Measurements from ENCODE around the gene DMRT2. TPM values are rescaled to one million over a fixed set of nuclear protein-coding genes. Genes with fewer than 3 reads are reported as not detected.

DMRT2 gene
- total RNA-seq, 3 donors from 2014 or later: 1.3 to 16.0 (median 5.2) TPM

- H3K4me1 ChIP-seq: no peaks in the 10 kb centered on the region
- intact Hi-C loops (cut with DNase I; ENCODE audit: low total_unique reads): no loop called here
- TF ChIP-seq CTCF (IDR thresholded peaks at IDR 0.05) (no peak), POLR2AphosphoS5 (IDR thresholded peaks at IDR 0.05) (no peak), POLR2A (IDR thresholded peaks at IDR 0.05) (no peak)
- no peak overlapping the region for H3K27ac ChIP-seq
- H3K4me3 ChIP-seq: no peak overlapping the region
- no peak for DNase-seq (ENCODE audit: low spot score in 2 of 2)
- H3K9me3 ChIP-seq: peaks cover 0 to 8% of the 10 kb centered on the region in 2 donors
- peaks cover 0 to 7% of the 10 kb centered on the region in 2 donors for H3K27me3 ChIP-seq
- H3K36me3 ChIP-seq: no peaks in the 10 kb centered on the region
Measured at GRCh38 chr9:1018121-1018520, 32.0 kb upstream of the DMRT2 start.

DNA sequence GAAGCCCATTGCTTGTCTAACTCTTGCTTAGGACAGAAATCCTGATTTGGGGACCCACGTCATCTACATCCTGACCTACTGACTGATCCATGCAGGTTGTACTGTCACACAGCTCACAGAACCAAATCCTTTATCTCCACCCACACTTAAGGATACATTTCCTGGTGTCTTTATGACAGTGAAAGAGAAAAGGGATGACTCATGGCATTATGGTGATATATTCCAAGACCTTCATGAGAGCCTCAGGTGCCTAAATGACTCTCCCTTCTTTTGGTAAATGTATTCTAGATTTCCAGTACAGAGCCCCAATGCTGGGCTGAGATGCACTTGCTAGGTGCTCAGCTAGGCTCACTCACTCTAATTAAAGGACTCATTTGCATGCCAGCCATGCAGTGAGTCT lies 26.0 kb upstream of the DMRT2 start:
- Histone ChIP-seq H3K27me3 (peaks cover 0 to 7% of the 10 kb centered on the region in 2 donors), H3K4me3 (no peak overlapping the region), H3K9me3 (peaks cover 0 to 12% of the 10 kb centered on the region in 2 donors), H3K4me1 (no peaks in the 10 kb centered on the region), H3K36me3 (no peaks in the 10 kb centered on the region), H3K27ac (no peak overlapping the region)
- no peak for TF ChIP-seq CTCF (IDR thresholded peaks at IDR 0.05)
- TF ChIP-seq POLR2AphosphoS5 (IDR thresholded peaks at IDR 0.05): no peak
- no peak for TF ChIP-seq POLR2A (IDR thresholded peaks at IDR 0.05)
- no peak for DNase-seq (ENCODE audit: low spot score in 2 of 2)
- intact Hi-C loops (cut with DNase I; ENCODE audit: low total_unique reads): no loop called here

DNA sequence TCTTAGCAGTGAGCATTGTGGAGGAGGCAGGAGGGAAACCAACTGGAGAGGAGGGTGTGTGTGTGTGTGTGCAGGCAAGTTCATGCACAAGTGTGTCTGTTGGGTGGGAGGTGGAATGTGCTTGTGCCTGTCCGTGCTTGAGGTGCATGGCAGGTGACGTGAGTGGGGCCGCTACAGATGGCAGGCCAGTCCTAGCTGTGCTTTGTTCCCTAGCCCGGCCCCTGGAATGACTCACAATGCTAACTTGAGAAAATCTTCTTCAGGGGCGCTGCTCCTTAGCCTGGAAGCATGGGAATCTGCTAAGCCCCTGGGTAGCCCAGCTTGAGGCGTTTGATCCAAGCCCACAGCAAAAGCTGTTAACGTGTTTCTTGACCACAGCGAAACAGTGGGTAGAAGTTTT lies 25.0 kb upstream of the DMRT2 start:
- DNase-seq (ENCODE audit: low spot score in 2 of 2): no peak
- peaks cover 0 to 7% of the 10 kb centered on the region in 2 donors for H3K27me3 ChIP-seq
- H3K36me3 ChIP-seq: no peaks in the 10 kb centered on the region
- H3K4me3 ChIP-seq: no peak overlapping the region
- intact Hi-C loops (cut with DNase I; ENCODE audit: low total_unique reads): no loop called here
- no peaks in the 10 kb centered on the region for H3K4me1 ChIP-seq
- no peak for TF ChIP-seq POLR2A (IDR thresholded peaks at IDR 0.05)
- H3K27ac ChIP-seq: no peak overlapping the region
- H3K9me3 ChIP-seq: peaks cover 0 to 12% of the 10 kb centered on the region in 2 donors

DNA sequence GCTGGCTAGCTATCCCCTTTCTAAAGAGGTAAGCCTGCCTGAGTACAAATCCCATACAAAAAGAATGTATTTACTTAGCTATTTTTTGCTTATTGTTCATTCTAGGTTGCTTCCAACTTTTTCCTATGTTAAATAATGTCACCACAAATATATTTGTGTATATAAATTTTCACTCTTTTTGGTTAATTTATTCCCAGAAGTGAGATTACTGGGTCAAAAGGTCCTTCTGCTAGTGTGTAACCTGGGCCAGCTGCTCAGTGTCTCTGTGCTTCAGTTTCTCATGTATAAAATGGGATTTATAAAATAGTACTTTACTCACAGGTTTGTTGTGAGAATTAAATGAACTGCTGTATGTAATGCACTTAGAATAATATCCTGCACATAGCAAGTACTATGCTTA lies 23.9 kb upstream of the DMRT2 start:
- peaks cover 0 to 1% of the 10 kb centered on the region in 2 donors for H3K27me3 ChIP-seq
- no peaks in the 10 kb centered on the region for H3K4me1 ChIP-seq
- H3K36me3 ChIP-seq: no peaks in the 10 kb centered on the region
- TF ChIP-seq POLR2A (IDR thresholded peaks at IDR 0.05) (no peak), CTCF (IDR thresholded peaks at IDR 0.05) (no peak), POLR2AphosphoS5 (IDR thresholded peaks at IDR 0.05) (no peak)
- no peak overlapping the region for H3K27ac ChIP-seq
- peaks cover 0 to 12% of the 10 kb centered on the region in 2 donors for H3K9me3 ChIP-seq
- H3K4me3 ChIP-seq: no peak overlapping the region
- DNase-seq (ENCODE audit: low spot score in 2 of 2): no peak
- intact Hi-C loops (cut with DNase I; ENCODE audit: low total_unique reads): no loop called here

DNA sequence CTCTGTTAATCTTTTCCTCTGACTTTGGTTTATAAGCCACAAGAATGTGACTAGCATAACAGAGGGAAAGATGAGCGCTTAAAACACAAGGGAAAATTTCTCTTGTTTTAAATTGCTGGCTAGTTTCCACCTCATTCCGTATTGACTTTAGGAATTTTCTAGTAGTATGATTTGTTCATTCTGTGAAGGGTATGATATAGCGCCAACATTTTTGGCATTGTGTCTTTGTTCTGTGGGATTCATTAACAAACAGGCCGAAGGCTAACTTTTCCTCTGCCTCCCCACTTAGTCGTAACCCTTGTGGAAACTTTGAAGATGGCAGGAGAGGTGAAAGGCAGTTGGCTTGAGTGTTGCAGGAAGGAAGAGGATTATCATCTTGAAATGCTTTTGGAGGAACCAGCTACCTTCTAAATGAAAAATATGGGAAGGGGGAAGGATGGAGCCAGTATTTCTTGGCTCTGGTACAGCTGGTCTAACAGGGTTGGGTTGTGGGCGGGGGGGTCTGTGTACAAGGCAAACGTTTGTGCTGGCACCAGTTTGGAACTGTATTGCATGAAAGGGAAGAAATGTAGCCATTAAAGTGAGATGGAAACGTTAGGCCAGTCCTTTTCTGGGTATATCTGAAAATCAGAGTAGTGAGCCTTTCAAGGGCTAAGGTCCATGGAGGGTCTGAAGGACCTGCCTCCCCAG lies 21.5 kb upstream of the DMRT2 start:
- Histone ChIP-seq H3K9me3 (no peaks in the 10 kb centered on the region), H3K4me1 (no peaks in the 10 kb centered on the region), H3K36me3 (no peaks in the 10 kb centered on the region), H3K4me3 (no peak overlapping the region), H3K27me3 (peaks cover 0 to 11% of the 10 kb centered on the region in 2 donors), H3K27ac (no peak overlapping the region)
- intact Hi-C loops (cut with DNase I; ENCODE audit: low total_unique reads): no loop called here
- no peak for DNase-seq (ENCODE audit: low spot score in 2 of 2)
- TF ChIP-seq CTCF (IDR thresholded peaks at IDR 0.05) (no peak), POLR2A (IDR thresholded peaks at IDR 0.05) (no peak), POLR2AphosphoS5 (IDR thresholded peaks at IDR 0.05) (no peak)
